SK-N-MC (cell line): ENCODE results near the gene SLC41A3.

ENCODE experiments used
- DNase-seq: peaks from one replicate; pipeline ENCODE4 v3.0.0-alpha.2; 2011; ENCODE audit warnings: low read depth, low spot score
- H3K27ac ChIP-seq: fragments of 200-600 bp; sonication (generic); 2 replicates; pipeline ENCODE4 v1.5.1; 2016; ENCODE audit warnings: mixed run types
- H3K36me3 ChIP-seq: fragments of 200-600 bp; sonication (generic); 2 replicates; pipeline ENCODE4 v1.6.1; 2017; ENCODE audit warnings: antibody characterized with exemption, low read length, mixed read lengths; ENCODE audit not compliant: insufficient read depth
- H3K4me3 ChIP-seq: fragments of 200-600 bp; sonication (generic); 2 replicates; pipeline ENCODE4 v1.5.1; 2016
- H3K9ac ChIP-seq: fragments of 200-600 bp; sonication (generic); 2 replicates; pipeline ENCODE4 v1.8.0; 2017; ENCODE audit warnings: mixed run types, mixed read lengths; ENCODE audit not compliant: insufficient read length
- H3K9me3 ChIP-seq: fragments of 200-600 bp; sonication (generic); 2 replicates; pipeline ENCODE4 v1.6.1; 2017; ENCODE audit warnings: low read depth, mild to moderate bottlenecking, antibody characterized with exemption, low read length, moderate library complexity, mixed read lengths
- EZH2 ChIP-seq: fragments of 200-600 bp; sonication (generic); IDR thresholded peaks from one replicate; pipeline ENCODE4 v1.6.1; 2017; ENCODE audit warnings: antibody characterized with exemption
- FOXP2 ChIP-seq: optimal IDR thresholded peaks from 2 replicates; pipeline ENCODE3; 2011; ENCODE audit warnings: mild to moderate bottlenecking, moderate library complexity; ENCODE audit not compliant: insufficient read depth; ENCODE audit errors: extremely low read length, control extremely low read depth
- POLR2AphosphoS5 ChIP-seq: IDR thresholded peaks from 2 replicates; pipeline ENCODE4 v1.6.1; 2012; ENCODE audit warnings: mild to moderate bottlenecking, low read depth, low read length, borderline replicate concordance

The SLC41A3 gene

GRCh38 chr3:126124148-126124868 lies 40.4 kb upstream of the SLC41A3 start:
- H3K27ac ChIP-seq, result no peak overlapping the region

GRCh38 chr3:126121632-126122031 lies 37.7 kb upstream of the SLC41A3 start:
- DNase-seq, result no peak
- Histone ChIP-seq H3K4me3 (no peak overlapping the region), H3K9me3 (no peaks in the 10 kb centered on the region), H3K36me3 (no peaks in the 10 kb centered on the region), H3K9ac (no peak overlapping the region), H3K27ac (no peak overlapping the region)
- no peak for TF ChIP-seq EZH2

More at GRCh38 chr3:126124148-126124868, 40.4 kb upstream of the SLC41A3 start:
- no peak for DNase-seq
- no peaks in the 10 kb centered on the region for H3K36me3 ChIP-seq
- H3K9me3 ChIP-seq, result no peaks in the 10 kb centered on the region
- no peak overlapping the region for H3K4me3 ChIP-seq
- TF ChIP-seq FOXP2 (no peak), EZH2 (no peak)
- H3K9ac ChIP-seq, result no peak overlapping the region

- no peaks in the 10 kb centered on the region for H3K36me3 ChIP-seq
- no peaks in the 10 kb centered on the region for H3K9me3 ChIP-seq
- H3K9ac ChIP-seq, result no peak overlapping the region
- H3K4me3 ChIP-seq, result no peak overlapping the region
- no peak for TF ChIP-seq POLR2AphosphoS5
- TF ChIP-seq EZH2, result no peak
- no peak for TF ChIP-seq FOXP2
- DNase-seq, result no peak
- no peak overlapping the region for H3K27ac ChIP-seq
Observed at GRCh38 chr3:126121074-126121473, 37.1 kb upstream of the SLC41A3 start.

- H3K9ac ChIP-seq, result no peak overlapping the region
- TF ChIP-seq POLR2AphosphoS5 (no peak), EZH2 (no peak), FOXP2 (no peak)
Observed at GRCh38 chr3:126119976-126120375, 36.1 kb upstream of the SLC41A3 start.

GRCh38 chr3:126119008-126119675 lies 35.2 kb upstream of the SLC41A3 start:
- Histone ChIP-seq H3K9ac (no peak overlapping the region), H3K27ac (no peak overlapping the region), H3K4me3 (no peak overlapping the region), H3K36me3 (no peaks in the 10 kb centered on the region), H3K9me3 (no peaks in the 10 kb centered on the region)
- TF ChIP-seq POLR2AphosphoS5 (no peak), EZH2 (no peak), FOXP2 (no peak)
- no peak for DNase-seq

More at GRCh38 chr3:126119976-126120375, 36.1 kb upstream of the SLC41A3 start:
- H3K27ac ChIP-seq, result no peak overlapping the region
- H3K9me3 ChIP-seq, result no peaks in the 10 kb centered on the region
- no peak for DNase-seq
- H3K36me3 ChIP-seq, result no peaks in the 10 kb centered on the region
- no peak overlapping the region for H3K4me3 ChIP-seq

- H3K36me3 ChIP-seq, result no peaks in the 10 kb centered on the region
- TF ChIP-seq POLR2AphosphoS5 (no peak), FOXP2 (no peak), EZH2 (no peak)
Observed at GRCh38 chr3:126118591-126118990, 34.7 kb upstream of the SLC41A3 start.

GRCh38 chr3:126117786-126118185 lies 33.9 kb upstream of the SLC41A3 start:
- no peak overlapping the region for H3K9ac ChIP-seq
- H3K36me3 ChIP-seq, result no peaks in the 10 kb centered on the region
- no peak overlapping the region for H3K4me3 ChIP-seq
- DNase-seq, result no peak
- H3K27ac ChIP-seq, result no peak overlapping the region
- TF ChIP-seq FOXP2 (no peak), EZH2 (no peak), POLR2AphosphoS5 (no peak)
- H3K9me3 ChIP-seq, result no peaks in the 10 kb centered on the region

More at GRCh38 chr3:126118591-126118990, 34.7 kb upstream of the SLC41A3 start:
- Histone ChIP-seq H3K4me3 (no peak overlapping the region), H3K27ac (no peak overlapping the region), H3K9ac (no peak overlapping the region), H3K9me3 (no peaks in the 10 kb centered on the region)
- no peak for DNase-seq

GRCh38 chr3:126117212-126117611 lies 33.3 kb upstream of the SLC41A3 start:
- no peaks in the 10 kb centered on the region for H3K9me3 ChIP-seq
- TF ChIP-seq EZH2, result no peak
- no peak for TF ChIP-seq POLR2AphosphoS5
- TF ChIP-seq FOXP2, result no peak
- no peak overlapping the region for H3K4me3 ChIP-seq
- DNase-seq, result no peak
- H3K9ac ChIP-seq, result no peak overlapping the region
- no peaks in the 10 kb centered on the region for H3K36me3 ChIP-seq
- no peak overlapping the region for H3K27ac ChIP-seq
